ENCODE data around the gene SOCS3. TPM values are rescaled to one million over a fixed set of nuclear protein-coding genes. Genes with fewer than 3 reads are reported as not detected.

The SOCS3 gene
- total RNA-seq, 1 experiment from 2014 or later: 11.3 TPM

- Mint-ChIP-seq H3K36me3 (ENCODE audit: insufficient read depth, unreplicated experiment) (no peaks in the 10 kb centered on the region), H3K4me3 (ENCODE audit: unreplicated experiment) (no peak overlapping the region), H3K4me1 (ENCODE audit: low read depth, unreplicated experiment) (peaks cover 29% of the 10 kb centered on the region), H3K27ac (ENCODE audit: unreplicated experiment) (peak overlapping the region; percentile 88), H3K9me3 (ENCODE audit: unreplicated experiment) (no peaks in the 10 kb centered on the region), H3K27me3 (ENCODE audit: insufficient read depth, unreplicated experiment) (no peaks in the 10 kb centered on the region)
- Histone ChIP-seq H3K36me3 (ENCODE audit: control insufficient read depth, insufficient read depth, low read length) (no peaks in the 10 kb centered on the region), H3K9me3 (no peaks in the 10 kb centered on the region), H3K27me3 (replicated peaks; ENCODE audit: control insufficient read depth, insufficient read depth, low read length) (no peaks in the 10 kb centered on the region), H3K4me3 (ENCODE audit: low read depth, low read length) (no peak overlapping the region), H3K4me1 (peaks cover 46% of the 10 kb centered on the region)
- TF ChIP-seq CTCF (IDR thresholded peaks at IDR 0.05; ENCODE audit: insufficient read depth in 1 of 2, low read depth in 1 of 2, low read length in 1 of 2, severe bottlenecking in 1 of 2, unreplicated experiment in 1 of 2): no peak
- CTCF ChIA-PET: interaction anchor here (2.2 kb wide), 1 partner anchor 67 kb away, joined by 8 read pairs; no protein-coding TSS in a partner anchor
- intact Hi-C loops (cut with micrococcal nuclease; ENCODE audit: unreplicated experiment): no loop called here
- POLR2A ChIA-PET: no interaction called here
- BruUV-seq (replicated peaks): no TSS peak
- no peak for DNase-seq
Observed at GRCh38 chr17:78318407-78318806, 41.5 kb downstream of the SOCS3 start.

- DNase-seq: no peak
- Histone ChIP-seq H3K27me3 (replicated peaks; ENCODE audit: control insufficient read depth, insufficient read depth, low read length) (no peaks in the 10 kb centered on the region), H3K4me3 (ENCODE audit: low read depth, low read length) (no peak overlapping the region), H3K9me3 (no peaks in the 10 kb centered on the region), H3K4me1 (peaks cover 46% of the 10 kb centered on the region), H3K36me3 (ENCODE audit: control insufficient read depth, insufficient read depth, low read length) (no peaks in the 10 kb centered on the region)
- CTCF ChIA-PET: interaction anchor here (1.0 to 2.2 kb wide), 3 partner anchors 17 to 104 kb away, joined by 6 to 9 read pairs (median 8); no protein-coding TSS in a partner anchor
- no peaks in the 10 kb centered on the region for H3K9me3 Mint-ChIP-seq (ENCODE audit: unreplicated experiment)
- no TSS peak for BruUV-seq (replicated peaks)
- no peaks in the 10 kb centered on the region for H3K27me3 Mint-ChIP-seq (ENCODE audit: insufficient read depth, unreplicated experiment)
- POLR2A ChIA-PET: interaction anchor here (0.7 kb wide), 1 partner anchor 131 kb away, joined by 5 read pairs; no protein-coding TSS in a partner anchor
- TF ChIP-seq CTCF (IDR thresholded peaks at IDR 0.05; ENCODE audit: insufficient read depth in 1 of 2, low read depth in 1 of 2, low read length in 1 of 2, severe bottlenecking in 1 of 2, unreplicated experiment in 1 of 2): no peak
- peak overlapping the region; percentile 88 for H3K27ac Mint-ChIP-seq (ENCODE audit: unreplicated experiment)
- intact Hi-C loops (cut with micrococcal nuclease; ENCODE audit: unreplicated experiment): loop anchor here (2.0 kb wide), 1 partner anchor 43 kb away; the partner anchor contains the start of gene SOCS3
- H3K36me3 Mint-ChIP-seq (ENCODE audit: insufficient read depth, unreplicated experiment): no peaks in the 10 kb centered on the region
- peaks cover 33% of the 10 kb centered on the region for H3K4me1 Mint-ChIP-seq (ENCODE audit: low read depth, unreplicated experiment)
- H3K4me3 Mint-ChIP-seq (ENCODE audit: unreplicated experiment): peak overlapping the region; percentile 64
Observed at GRCh38 chr17:78317794-78318400, 42.0 kb downstream of the SOCS3 start.

GRCh38 chr17:78316867-78317789 is 42.7 kb downstream of the SOCS3 start:
- Mint-ChIP-seq H3K4me1 (ENCODE audit: low read depth, unreplicated experiment) (peaks cover 36% of the 10 kb centered on the region), H3K36me3 (ENCODE audit: insufficient read depth, unreplicated experiment) (no peaks in the 10 kb centered on the region), H3K4me3 (ENCODE audit: unreplicated experiment) (peak overlapping the region; percentile 64), H3K27me3 (ENCODE audit: insufficient read depth, unreplicated experiment) (no peaks in the 10 kb centered on the region), H3K9me3 (ENCODE audit: unreplicated experiment) (no peaks in the 10 kb centered on the region), H3K27ac (ENCODE audit: unreplicated experiment) (peak overlapping the region; percentile 88)
- no peaks in the 10 kb centered on the region for H3K27me3 ChIP-seq (replicated peaks; ENCODE audit: control insufficient read depth, insufficient read depth, low read length)
- BruUV-seq (replicated peaks): no TSS peak
- intact Hi-C loops (cut with micrococcal nuclease; ENCODE audit: unreplicated experiment): loop anchor here (2.0 kb wide), 1 partner anchor 44 kb away; the partner anchor contains the start of gene SOCS3
- no peaks in the 10 kb centered on the region for H3K9me3 ChIP-seq
- peaks cover 46% of the 10 kb centered on the region for H3K4me1 ChIP-seq
- ChIA-PET CTCF (interaction anchor here (0.6 to 2.2 kb wide), 5 partner anchors 18 to 292 kb away, joined by 4 to 9 read pairs (median 7); no protein-coding TSS in a partner anchor), POLR2A (interaction anchor here (0.5 to 0.7 kb wide), 4 partner anchors 37 to 131 kb away, joined by 3 to 8 read pairs (median 4); no protein-coding TSS in a partner anchor)
- H3K36me3 ChIP-seq (ENCODE audit: control insufficient read depth, insufficient read depth, low read length): no peaks in the 10 kb centered on the region
- peak; percentile 89 to 96 for DNase-seq
- H3K4me3 ChIP-seq (ENCODE audit: low read depth, low read length): peak overlapping the region; percentile 28
- no peak for TF ChIP-seq CTCF (IDR thresholded peaks at IDR 0.05; ENCODE audit: insufficient read depth in 1 of 2, low read depth in 1 of 2, low read length in 1 of 2, severe bottlenecking in 1 of 2, unreplicated experiment in 1 of 2)

All from Caco-2 (cell line).